WERI-Rb-1 (cell line): ENCODE results near the gene CDH4.

Experiments used
- DNase-seq: peaks from one replicate; pipeline ENCODE4 v3.0.0-alpha.2; 2020
- H3K27ac ChIP-seq: fragments of 250-450 bp; sonication (Bioruptor Pico); 2 replicates; pipeline ENCODE4 v1.5.1; 2020; ENCODE audit warnings: mild to moderate bottlenecking, moderate library complexity
- H3K27me3 ChIP-seq: fragments of 250-450 bp; sonication (Bioruptor Pico); 2 replicates; pipeline ENCODE4 v1.5.1; 2021; ENCODE audit warnings: mild to moderate bottlenecking, low read depth, moderate library complexity; ENCODE audit not compliant: insufficient read depth, severe bottlenecking
- H3K36me3 ChIP-seq: fragments of 250-450 bp; sonication (Bioruptor Pico); 2 replicates; pipeline ENCODE4 v1.5.1; 2020; ENCODE audit warnings: mild to moderate bottlenecking, moderate library complexity
- H3K4me3 ChIP-seq: 2 replicates; pipeline ENCODE4 v1.5.1; 2011; ENCODE audit warnings: low read depth, mild to moderate bottlenecking, control low read depth, low read length
- H3K9me3 ChIP-seq: fragments of 250-450 bp; sonication (Bioruptor Pico); 2 replicates; pipeline ENCODE4 v1.5.1; 2021; ENCODE audit warnings: mild to moderate bottlenecking, moderate library complexity; ENCODE audit not compliant: severe bottlenecking
- CTCF ChIP-seq: IDR thresholded peaks from 2 replicates; pipeline ENCODE4 v1.5.1; 2011; ENCODE audit warnings: low read depth, mild to moderate bottlenecking, control low read depth, inconsistent platforms, low read length

Gene CDH4

GRCh38 chr20:61562491-61562890, 310.4 kb downstream of the CDH4 start:
- no peak overlapping the region for H3K27ac ChIP-seq
- no peaks in the 10 kb centered on the region for H3K36me3 ChIP-seq
- no peak for TF ChIP-seq CTCF
- no peak overlapping the region for H3K4me3 ChIP-seq
- H3K9me3 ChIP-seq, result no peaks in the 10 kb centered on the region
- DNase-seq, result no peak
- peaks cover 75% of the 10 kb centered on the region for H3K27me3 ChIP-seq

DNA sequence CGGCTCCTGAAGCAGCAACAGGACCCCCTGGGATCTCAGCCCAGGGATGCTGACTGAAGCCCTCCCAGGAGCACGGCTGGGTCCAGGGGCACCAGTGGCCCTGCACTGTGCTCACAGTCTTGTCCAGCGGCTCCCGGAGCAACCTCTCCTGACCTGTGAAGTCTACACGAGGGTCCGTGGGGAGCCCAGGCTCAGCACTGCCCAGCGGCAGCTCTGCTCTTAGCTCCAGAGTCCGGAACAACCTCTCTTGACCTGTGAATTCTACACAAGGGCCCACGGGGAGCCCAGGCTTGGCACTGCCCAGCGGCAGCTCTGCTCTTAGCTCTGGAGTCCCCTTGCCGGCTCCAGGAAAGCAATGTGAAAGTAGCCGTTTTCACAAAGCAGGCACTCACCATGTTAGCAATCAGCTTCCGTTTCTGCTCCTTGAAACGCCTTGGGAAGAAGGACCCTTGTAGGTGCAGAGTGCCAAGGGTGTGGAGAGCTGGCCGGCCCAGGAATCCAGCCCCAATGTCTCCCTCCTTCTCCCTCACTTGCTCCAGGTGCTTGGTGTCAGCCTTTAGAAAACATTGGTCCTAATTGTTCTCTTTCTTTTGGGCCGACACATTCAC, 310.9 kb downstream of the CDH4 start:
- H3K27ac ChIP-seq, result no peak overlapping the region
- peaks cover 75% of the 10 kb centered on the region for H3K27me3 ChIP-seq
- H3K9me3 ChIP-seq, result no peaks in the 10 kb centered on the region
- H3K4me3 ChIP-seq, result no peak overlapping the region
- no peak for TF ChIP-seq CTCF
- H3K36me3 ChIP-seq, result no peaks in the 10 kb centered on the region
- no peak for DNase-seq

DNA sequence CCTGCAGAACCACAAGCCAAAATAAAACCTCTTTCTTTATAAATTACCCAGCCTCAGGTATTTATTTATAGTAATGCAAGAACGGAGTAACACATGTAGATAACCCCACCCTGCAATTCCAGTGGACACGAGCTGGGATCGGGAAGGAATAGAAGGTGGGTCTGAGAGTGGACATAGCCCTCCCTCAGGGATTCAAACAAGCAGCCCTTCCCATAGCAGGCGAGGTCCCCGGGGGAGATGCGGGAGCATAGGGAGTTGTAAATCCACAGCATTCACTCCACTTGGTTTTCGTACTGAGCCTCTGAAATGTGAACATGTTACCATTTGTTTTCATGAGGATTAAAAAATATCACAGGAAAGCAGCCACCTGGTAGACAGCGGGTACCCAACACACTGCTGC, 312.6 kb downstream of the CDH4 start:
- H3K9me3 ChIP-seq, result no peaks in the 10 kb centered on the region
- H3K4me3 ChIP-seq, result no peak overlapping the region
- H3K36me3 ChIP-seq, result no peaks in the 10 kb centered on the region
- TF ChIP-seq CTCF, result no peak
- H3K27ac ChIP-seq, result no peak overlapping the region
- DNase-seq, result no peak
- peaks cover 77% of the 10 kb centered on the region for H3K27me3 ChIP-seq

GRCh38 chr20:61565791-61566190, 313.7 kb downstream of the CDH4 start:
- DNase-seq, result no peak
- Histone ChIP-seq H3K27ac (no peak overlapping the region), H3K9me3 (no peaks in the 10 kb centered on the region), H3K36me3 (no peaks in the 10 kb centered on the region), H3K27me3 (peaks cover 77% of the 10 kb centered on the region), H3K4me3 (no peak overlapping the region)
- TF ChIP-seq CTCF, result no peak

DNA sequence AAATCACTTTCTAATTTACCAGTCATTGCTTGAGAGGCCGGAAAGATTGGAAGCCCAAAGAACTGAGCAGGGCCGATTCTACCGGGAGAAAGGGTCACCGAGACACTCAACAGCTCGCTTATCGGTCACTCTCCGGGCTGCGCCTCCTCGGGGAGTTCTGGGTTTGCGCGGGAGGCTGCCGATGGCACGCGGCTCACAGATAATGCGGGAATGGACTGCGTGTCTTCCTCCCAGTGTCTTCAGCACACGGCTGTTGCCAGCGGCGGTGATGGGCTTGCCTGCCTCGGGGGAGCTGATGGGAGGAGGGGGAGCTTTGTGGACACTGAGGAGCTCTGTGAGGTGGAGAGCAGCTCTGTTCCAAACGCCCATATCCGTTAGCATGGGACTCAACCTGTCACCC, 314.6 kb downstream of the CDH4 start:
- Histone ChIP-seq H3K27me3 (peaks cover 73% of the 10 kb centered on the region), H3K27ac (no peak overlapping the region), H3K36me3 (no peaks in the 10 kb centered on the region), H3K4me3 (no peak overlapping the region), H3K9me3 (no peaks in the 10 kb centered on the region)
- TF ChIP-seq CTCF, result no peak
- DNase-seq, result no peak

GRCh38 chr20:61567204-61567603, 315.1 kb downstream of the CDH4 start:
- H3K9me3 ChIP-seq, result no peaks in the 10 kb centered on the region
- H3K36me3 ChIP-seq, result no peaks in the 10 kb centered on the region
- H3K27ac ChIP-seq, result no peak overlapping the region
- TF ChIP-seq CTCF, result no peak
- DNase-seq, result no peak
- H3K27me3 ChIP-seq, result peaks cover 78% of the 10 kb centered on the region
- H3K4me3 ChIP-seq, result no peak overlapping the region
